ENCODE measurements around the gene S100A8. TPM values are rescaled to one million over a fixed set of nuclear protein-coding genes. Genes with fewer than 3 reads are reported as not detected.

S100A8 gene
- total and polyA plus RNA-seq, 2 donors (not counting 3 experiments of a cell fraction or from before 2014, with no cell fraction given): not detected

DNA sequence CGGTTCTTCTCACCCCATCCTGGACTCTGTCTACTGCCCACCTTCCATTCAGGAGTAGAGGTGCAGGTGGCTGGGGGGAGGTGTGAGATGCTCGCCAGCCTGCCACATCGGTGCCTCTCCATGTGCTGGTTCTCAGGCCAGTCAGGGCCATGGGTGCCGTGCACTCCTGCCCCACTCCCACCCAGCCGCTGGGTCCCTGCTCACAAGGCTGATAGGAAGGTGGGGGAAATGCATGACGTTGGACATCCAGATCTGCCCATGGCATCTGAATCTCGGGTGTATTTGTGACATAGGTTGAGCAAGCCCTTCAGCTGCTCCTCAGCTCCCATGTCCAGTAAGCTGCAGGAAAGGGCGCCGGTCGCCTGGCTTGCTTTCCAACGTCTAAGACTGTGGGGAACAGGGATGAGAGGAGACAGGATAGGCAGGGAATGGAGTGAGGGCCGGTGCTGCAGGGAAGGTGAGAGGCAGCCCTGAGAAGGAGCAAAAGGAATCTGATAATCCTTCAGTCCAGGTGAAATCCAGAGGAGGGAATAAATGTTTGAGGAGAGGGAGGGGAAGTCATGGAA, 37.3 kb upstream of the S100A8 start:
- BruUV-seq (replicated peaks): no TSS peak
- dilution Hi-C loops (cut with MboI; ENCODE audit: extremely low pct_ligation_motif_present, low sequenced_read_pairs) (no loop called here), intact Hi-C loops (cut with micrococcal nuclease) (no loop called here)
- Histone ChIP-seq H3K79me2 (ENCODE audit: control insufficient read depth, insufficient read depth, low read length) (no peaks in the 10 kb centered on the region), H3K4me3 (replicated peaks in 1 of 3; ENCODE audit: insufficient read depth in 1 of 3, low read depth in 1 of 3, low read length in 3 of 3) (no peak overlapping the region), H3K9ac (replicated peaks; ENCODE audit: extremely low read depth, insufficient read depth, low read length) (no peak overlapping the region), H4K20me1 (replicated peaks; ENCODE audit: control insufficient read depth, extremely low read depth, insufficient read depth, low read length) (no peaks in the 10 kb centered on the region), H3K27ac (ENCODE audit: insufficient read depth, low read depth, low read length) (no peak overlapping the region), H3K9me1 (replicated peaks; ENCODE audit: control insufficient read depth, extremely low read depth, insufficient read depth, low read length) (no peaks in the 10 kb centered on the region), H3K27me3 (ENCODE audit: control insufficient read depth in 2 of 2, insufficient read depth in 2 of 2, low read length in 2 of 2) (no peaks in the 10 kb centered on the region), H3K4me1 (ENCODE audit: control insufficient read depth, extremely low read depth, insufficient read depth, low read length) (no peaks in the 10 kb centered on the region), H3K9me3 (replicated peaks; ENCODE audit: control insufficient read depth, insufficient read depth, low read length) (no peaks in the 10 kb centered on the region), H2AFZ (ENCODE audit: low read depth, low read length) (no peak overlapping the region), H3K36me3 (ENCODE audit: control insufficient read depth in 2 of 2, extremely low read depth in 1 of 2, insufficient read depth in 2 of 2, low read length in 2 of 2) (no peaks in the 10 kb centered on the region), H3K4me2 (ENCODE audit: insufficient read depth, low read length) (no peak overlapping the region)
- CTCF ChIA-PET: no interaction called here
- DNase-seq (ENCODE audit: low read depth, low spot score) (no peak), FAIRE-seq (no peak)
- POLR2A ChIA-PET: no interaction called here
- TF ChIP-seq GATA2 (IDR thresholded peaks at IDR 0.05; ENCODE audit: insufficient read depth, insufficient read length, low read depth, low read length) (no peak), JUN (IDR thresholded peaks at IDR 0.05; ENCODE audit: borderline replicate concordance, insufficient read depth, insufficient read length, low read depth) (no peak), EZH2 (IDR thresholded peaks at IDR 0.05; ENCODE audit: borderline replicate concordance, low read depth, low read length, severe bottlenecking) (no peak), FOS (IDR thresholded peaks at IDR 0.05; ENCODE audit: borderline replicate concordance, insufficient read depth, low read length) (no peak), POLR2A (IDR thresholded peaks at IDR 0.05; ENCODE audit: low read depth, low read length) (no peak), MYC (IDR thresholded peaks at IDR 0.05; ENCODE audit: low read depth, low read length) (no peak), POLR2AphosphoS5 (IDR thresholded peaks at IDR 0.05; ENCODE audit: insufficient read depth, low read depth, low read length) (no peak)
- TF ChIP-seq, protein P1, sequence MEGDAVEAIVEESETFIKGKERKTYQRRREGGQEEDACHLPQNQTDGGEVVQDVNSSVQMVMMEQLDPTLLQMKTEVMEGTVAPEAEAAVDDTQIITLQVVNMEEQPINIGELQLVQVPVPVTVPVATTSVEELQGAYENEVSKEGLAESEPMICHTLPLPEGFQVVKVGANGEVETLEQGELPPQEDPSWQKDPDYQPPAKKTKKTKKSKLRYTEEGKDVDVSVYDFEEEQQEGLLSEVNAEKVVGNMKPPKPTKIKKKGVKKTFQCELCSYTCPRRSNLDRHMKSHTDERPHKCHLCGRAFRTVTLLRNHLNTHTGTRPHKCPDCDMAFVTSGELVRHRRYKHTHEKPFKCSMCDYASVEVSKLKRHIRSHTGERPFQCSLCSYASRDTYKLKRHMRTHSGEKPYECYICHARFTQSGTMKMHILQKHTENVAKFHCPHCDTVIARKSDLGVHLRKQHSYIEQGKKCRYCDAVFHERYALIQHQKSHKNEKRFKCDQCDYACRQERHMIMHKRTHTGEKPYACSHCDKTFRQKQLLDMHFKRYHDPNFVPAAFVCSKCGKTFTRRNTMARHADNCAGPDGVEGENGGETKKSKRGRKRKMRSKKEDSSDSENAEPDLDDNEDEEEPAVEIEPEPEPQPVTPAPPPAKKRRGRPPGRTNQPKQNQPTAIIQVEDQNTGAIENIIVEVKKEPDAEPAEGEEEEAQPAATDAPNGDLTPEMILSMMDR (IDR thresholded peaks at IDR 0.05; ENCODE audit: extremely low read depth in 1 of 2, insufficient read depth in 1 of 2, low read depth in 1 of 2, low read length in 2 of 2): no peak
- TF ChIP-seq, protein P2, sequence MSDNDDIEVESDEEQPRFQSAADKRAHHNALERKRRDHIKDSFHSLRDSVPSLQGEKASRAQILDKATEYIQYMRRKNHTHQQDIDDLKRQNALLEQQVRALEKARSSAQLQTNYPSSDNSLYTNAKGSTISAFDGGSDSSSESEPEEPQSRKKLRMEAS (IDR thresholded peaks at IDR 0.05; ENCODE audit: insufficient read depth, insufficient read length): no peak

Data from endothelial cell of umbilical vein (primary cell).